Mesenchymal stem cell (in vitro differentiated cells and primary cell): ENCODE results near the gene ANTXRL.
"Not testable (repeated sequence)": the region's sequence is repeated elsewhere in the genome, so short reads cannot be mapped to it uniquely, and the experiment has no call there.

Source experiments
- DNase-seq: peaks from one replicate; pipeline ENCODE4 v3.0.0-alpha.2; 2013
- H2AFZ ChIP-seq: one replicate; pipeline ENCODE4 v1.6.1; 2013; ENCODE audit warnings: low read depth, mild to moderate bottlenecking, control low read depth, inconsistent platforms, low read length, moderate library complexity
- H2AK5ac ChIP-seq: 2 replicates; pipeline ENCODE4 v1.6.1; 2013; ENCODE audit warnings: low read length, moderate library complexity, mild to moderate bottlenecking, inconsistent platforms; ENCODE audit not compliant: severe bottlenecking
- H2BK120ac ChIP-seq: one replicate; pipeline ENCODE4 v1.6.1; 2013; ENCODE audit warnings: low read depth, mild to moderate bottlenecking, inconsistent platforms, low read length, moderate library complexity
- H2BK12ac ChIP-seq, 2 experiments: one replicate each; pipeline ENCODE4 v1.6.1; 2013; ENCODE audit warnings: inconsistent platforms in 2 of 2, low read length in 2 of 2, mild to moderate bottlenecking in 2 of 2, moderate library complexity in 2 of 2, control low read depth in 1 of 2
- H2BK15ac ChIP-seq: one replicate; pipeline ENCODE4 v1.6.1; 2013; ENCODE audit warnings: mild to moderate bottlenecking, low read depth, inconsistent platforms; ENCODE audit not compliant: poor library complexity, severe bottlenecking
- H2BK5ac ChIP-seq: 2 replicates; pipeline ENCODE4 v1.6.1; 2013; ENCODE audit warnings: low read depth, mild to moderate bottlenecking, low read length, control low read depth, inconsistent platforms; ENCODE audit not compliant: poor library complexity, severe bottlenecking
- H3K14ac ChIP-seq, 2 experiments: one replicate each; pipeline ENCODE4 v1.6.1; 2013; ENCODE audit warnings: inconsistent platforms in 2 of 2, low read length in 2 of 2, control low read depth in 1 of 2, mild to moderate bottlenecking in 1 of 2, moderate library complexity in 1 of 2
- H3K18ac ChIP-seq, 2 experiments: one replicate each; pipeline ENCODE4 v1.6.1; 2013; ENCODE audit warnings: inconsistent platforms in 2 of 2, low read length in 2 of 2, control low read depth in 1 of 2, low read depth in 1 of 2, mild to moderate bottlenecking in 1 of 2
- H3K23ac ChIP-seq, 2 experiments: one replicate each; pipeline ENCODE4 v1.6.1; 2013; ENCODE audit warnings: inconsistent platforms in 2 of 2, low read length in 2 of 2, mild to moderate bottlenecking in 2 of 2, moderate library complexity in 2 of 2, control low read depth in 1 of 2
- H3K27ac ChIP-seq: 2 replicates; pipeline ENCODE4 v1.5.1; 2013; ENCODE audit warnings: mild to moderate bottlenecking, moderate library complexity, low read length, control low read depth, inconsistent platforms; ENCODE audit not compliant: poor library complexity, severe bottlenecking
- H3K27me3 ChIP-seq, 2 experiments: 2 replicates each; pipeline versions ENCODE4 v1.6.1 to v1.7.0; 2013; ENCODE audit warnings: low read length in 2 of 2, mild to moderate bottlenecking in 2 of 2, moderate library complexity in 2 of 2, control low read depth in 1 of 2, inconsistent platforms in 1 of 2; ENCODE audit not compliant: control insufficient read depth in 1 of 2, insufficient read depth in 1 of 2
- H3K36me3 ChIP-seq, 2 experiments: 2 replicates each; pipeline versions ENCODE4 v1.6.1 to v1.7.0; 2013; ENCODE audit warnings: low read length in 2 of 2, control low read depth in 1 of 2, inconsistent platforms in 1 of 2, low read depth in 1 of 2, mild to moderate bottlenecking in 1 of 2; ENCODE audit not compliant: insufficient read depth in 2 of 2, control insufficient read depth in 1 of 2
- H3K4ac ChIP-seq, 2 experiments: one replicate each; pipeline ENCODE4 v1.6.1; 2013; ENCODE audit warnings: inconsistent platforms in 2 of 2, low read length in 2 of 2, mild to moderate bottlenecking in 2 of 2, moderate library complexity in 2 of 2, control low read depth in 1 of 2, low read depth in 1 of 2
- H3K4me1 ChIP-seq: 2 replicates; pipeline ENCODE4 v1.6.1; 2013; ENCODE audit warnings: low read depth, low read length, control low read depth; ENCODE audit not compliant: control insufficient read depth, insufficient read depth
- H3K4me2 ChIP-seq: 2 replicates; pipeline ENCODE4 v1.6.1; 2013; ENCODE audit warnings: low read length, mild to moderate bottlenecking, inconsistent platforms; ENCODE audit not compliant: poor library complexity, severe bottlenecking
- H3K4me3 ChIP-seq, 2 experiments: 2 replicates each; pipeline versions ENCODE4 v1.5.1 to v1.7.0; 2013; ENCODE audit warnings: low read length in 2 of 2, mild to moderate bottlenecking in 2 of 2, control low read depth in 1 of 2, low read depth in 1 of 2; ENCODE audit not compliant: insufficient read depth in 1 of 2
- H3K79me1 ChIP-seq: replicated peaks from 2 replicates; pipeline ENCODE4 v1.6.1; 2013; ENCODE audit warnings: mild to moderate bottlenecking, control low read depth, low read length, inconsistent platforms; ENCODE audit not compliant: poor library complexity, severe bottlenecking
- H3K9ac ChIP-seq: 2 replicates; pipeline ENCODE4 v1.7.0; 2013; ENCODE audit warnings: mild to moderate bottlenecking, low read length, moderate library complexity
- H3K9me3 ChIP-seq: 2 replicates; pipeline ENCODE4 v1.7.0; 2013; ENCODE audit warnings: mild to moderate bottlenecking, low read length; ENCODE audit not compliant: control insufficient read depth
- H4K8ac ChIP-seq: one replicate; pipeline ENCODE4 v1.6.1; 2013; ENCODE audit warnings: inconsistent platforms, mild to moderate bottlenecking, low read length, moderate library complexity
- H4K91ac ChIP-seq: one replicate; pipeline ENCODE4 v1.6.1; 2013; ENCODE audit warnings: mild to moderate bottlenecking, low read length, inconsistent platforms
- WGBS: methylation state at CpG from one replicate; pipeline ENCODE4 v1.1.7; 2013; ENCODE audit warnings: mixed read lengths; 5-methylcytosine and 5-hydroxymethylcytosine counted together

ANTXRL gene

GRCh38 chr10:46302765-46303352, 16.1 kb downstream of the ANTXRL start:
- H3K4ac ChIP-seq, H3K4me2 ChIP-seq, H2BK120ac ChIP-seq, H2AFZ ChIP-seq, H3K79me1 ChIP-seq, H4K8ac ChIP-seq, H3K18ac ChIP-seq, H2BK12ac ChIP-seq, H3K36me3 ChIP-seq, H3K9me3 ChIP-seq, H3K23ac ChIP-seq, H2BK15ac ChIP-seq, H2BK5ac ChIP-seq, H3K27ac ChIP-seq, DNase-seq, H3K14ac ChIP-seq, H3K4me3 ChIP-seq, H3K9ac ChIP-seq, H2AK5ac ChIP-seq, H3K4me1 ChIP-seq: not testable (repeated sequence)
- Histone ChIP-seq H3K27me3 (peaks cover 26 to 48% of the 10 kb centered on the region in 2 experiments), H4K91ac (peak overlapping the region; percentile 4)
- WGBS: 73% methylated on average over 5 of the region's 5 CpGs

- H3K79me1 ChIP-seq: no peaks in the 10 kb centered on the region
- WGBS: 100% methylated on average over 3 of the region's 3 CpGs
- peaks cover 26 to 40% of the 10 kb centered on the region in 2 experiments for H3K27me3 ChIP-seq
- no peak for DNase-seq
- H2BK120ac ChIP-seq: no peak overlapping the region
- H2AK5ac ChIP-seq: no peak overlapping the region
- H3K4me3 ChIP-seq: no peak overlapping the region
- H3K23ac ChIP-seq: no peak overlapping the region
- no peak overlapping the region for H2BK15ac ChIP-seq
- no peak overlapping the region for H2BK5ac ChIP-seq
- H3K36me3 ChIP-seq: no peaks in the 10 kb centered on the region
- no peak overlapping the region for H3K9ac ChIP-seq
- H4K8ac ChIP-seq: no peak overlapping the region
- no peaks in the 10 kb centered on the region for H3K4me1 ChIP-seq
- H2BK12ac ChIP-seq: no peak overlapping the region
- no peak overlapping the region for H3K18ac ChIP-seq
- no peak overlapping the region for H4K91ac ChIP-seq
- H3K9me3 ChIP-seq: no peaks in the 10 kb centered on the region
- no peak overlapping the region for H3K4ac ChIP-seq
- no peak overlapping the region for H3K27ac ChIP-seq
- no peak overlapping the region for H2AFZ ChIP-seq
- no peak overlapping the region for H3K4me2 ChIP-seq
- H3K14ac ChIP-seq: no peak overlapping the region
These were observed 17.3 kb downstream of the ANTXRL start for GRCh38 chr10:46304062-46304461.

GRCh38 chr10:46304671-46305070, 17.9 kb downstream of the ANTXRL start:
- H2BK15ac ChIP-seq, H3K4me2 ChIP-seq, H4K8ac ChIP-seq, H3K4me1 ChIP-seq, H2BK12ac ChIP-seq, H3K14ac ChIP-seq, H3K79me1 ChIP-seq, H3K9ac ChIP-seq, H3K4ac ChIP-seq, H3K4me3 ChIP-seq, H2BK5ac ChIP-seq, H3K9me3 ChIP-seq, DNase-seq, H2AFZ ChIP-seq, H3K36me3 ChIP-seq, H4K91ac ChIP-seq, H3K27ac ChIP-seq, H3K18ac ChIP-seq, H3K23ac ChIP-seq, H2BK120ac ChIP-seq, H2AK5ac ChIP-seq: not testable (repeated sequence)
- peaks cover 26 to 36% of the 10 kb centered on the region in 2 experiments for H3K27me3 ChIP-seq
- WGBS: 79% methylated on average over 4 of the region's 5 CpGs

- H2BK5ac ChIP-seq: no peak overlapping the region
These were observed 18.5 kb downstream of the ANTXRL start for GRCh38 chr10:46305079-46305818.

More at GRCh38 chr10:46305079-46305818, 18.5 kb downstream of the ANTXRL start:
- Histone ChIP-seq H3K18ac (no peak overlapping the region), H2BK15ac (peak overlapping the region; percentile 9), H2BK120ac (no peak overlapping the region), H4K91ac (no peak overlapping the region), H3K4ac (no peak overlapping the region), H3K14ac (no peak overlapping the region), H3K9me3 (no peaks in the 10 kb centered on the region), H3K36me3 (no peaks in the 10 kb centered on the region), H3K9ac (no peak overlapping the region), H4K8ac (no peak overlapping the region), H2AK5ac (no peak overlapping the region), H3K23ac (no peak overlapping the region), H2BK12ac (no peak overlapping the region), H3K4me2 (no peak overlapping the region), H3K79me1 (no peaks in the 10 kb centered on the region), H3K4me1 (no peaks in the 10 kb centered on the region), H3K27ac (no peak overlapping the region), H3K4me3 (no peak overlapping the region), H3K27me3 (peaks cover 32% of the 10 kb centered on the region in 2 experiments), H2AFZ (no peak overlapping the region)
- WGBS: 87% methylated on average over 10 of the region's 10 CpGs
- DNase-seq: no peak
